Pancreas (tissue), 10 donors: ENCODE measurements around the gene CST1. TPM values are rescaled to one million over a fixed set of nuclear protein-coding genes. Genes with fewer than 3 reads are reported as not detected.
"Not testable (repeated sequence)": the region's sequence is repeated elsewhere in the genome, so short reads cannot be mapped to it uniquely, and the experiment has no call there.

Experiments used
- ATAC-seq, 4 donors: fragments of 200-7000 bp; cut with Tn5 transposase; one replicate each; pipeline versions ENCODE4 v1.8.0 to v1.9.1; 2020; ENCODE audit warnings: mild to moderate bottlenecking in 4 of 4, moderate library complexity in 4 of 4
- DNase-seq, 6 donors: peaks; one replicate each; pipeline ENCODE4 v3.0.0-alpha.2; 2020
- FAIRE-seq: peaks from 2 replicates; lab custom pipeline; 2012; peaks lifted over from hg19 to GRCh38; lab: Jason Lieb, UNC
- H3K27ac ChIP-seq, 4 donors: fragments of 200-600 bp; sonication (generic); 1 replicate in 3 of 4; 2 replicates in 1 of 4; pipeline versions ENCODE4 v1.5.0 to v1.8.0; 2020
- H3K27me3 ChIP-seq, 4 donors: fragments of 200-600 bp; one replicate each; pipeline ENCODE4 v1.8.0; 2021
- H3K36me3 ChIP-seq, 3 donors: fragments of 200-600 bp; sonication (generic) in 1 of 3; one replicate each; pipeline versions ENCODE4 v1.5.0 to v1.8.0; 2020 to 2021
- H3K4me1 ChIP-seq, 3 donors: fragments of 200-600 bp; one replicate each; pipeline ENCODE4 v1.8.0; 2021
- H3K4me3 ChIP-seq, 4 donors: fragments of 200-600 bp; sonication (generic) in 2 of 4; one replicate each; pipeline versions ENCODE4 v1.5.0 to v1.8.0; 2020 to 2021
- H3K9me3 ChIP-seq, 4 donors: fragments of 200-600 bp; one replicate each; pipeline ENCODE4 v1.8.0; 2021
- WGBS, 2 donors: extraction: QIAGEN DNeasy Blood & Tissue Kit; methylation state at CpG; one replicate each; pipeline ENCODE4 v1.1.7; 2013; 5-methylcytosine and 5-hydroxymethylcytosine counted together
- intact Hi-C, 3 donors: fragments of 100-400 bp; cut with DNase I; formaldehyde crosslinking; loops; one replicate each; pipeline versions ENCODE4 v1.11.1 to v1.14.2; 2022
- polyA plus RNA-seq, 2 donors: library from polyadenylated mRNA; stranded (reverse); fragments of 200-250 nt; gene quantifications; one replicate each; pipeline ENCODE4 v1.2.3, GENCODE V29; 2013
- total RNA-seq, 6 donors: library from RNA; stranded (reverse); fragmentation: NEBNext Ultra II Directional in 4 of 6; extraction: Animal tissue kit (Norgen Biotek cat#: 25700) in 4 of 6; gene quantifications; one replicate each; pipeline versions ENCODE4 v1.2.1 to v1.2.4, GENCODE V29; 2021 to 2023
- TF ChIP-seq, protein P1 (sequence below), 4 donors: fragments of 200-600 bp; sonication (generic) in 3 of 4; IDR thresholded peaks; one replicate each; pipeline versions ENCODE4 v1.5.0 to v1.8.0; 2021; ENCODE audit warnings: antibody characterized with exemption in 4 of 4
- donor health status: healthy with polysubstance abuse.
- donor health status: DM: no; HTN: no; CAD: no; lungs with moderate emphysema.
- donor health status: DM: no; HTN: no; CAD: no.
- donor health status: control.
- donor health status: control.
- donor health status: Bipolar disorder and iron deficiency.
- donor health status: DM: yes; HTN: yes; CAD: no.
- donor health status: DM: no; HTN: no; CAD: no.
- donor health status: DM: no; HTN: no; CAD: no.
- donor health status: DM: yes; HTN: yes; CAD: no.

CST1 gene, protein sequence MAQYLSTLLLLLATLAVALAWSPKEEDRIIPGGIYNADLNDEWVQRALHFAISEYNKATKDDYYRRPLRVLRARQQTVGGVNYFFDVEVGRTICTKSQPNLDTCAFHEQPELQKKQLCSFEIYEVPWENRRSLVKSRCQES
- not detected for total RNA-seq
- under 1 TPM; 0.21 to 0.34 TPM for polyA plus RNA-seq

DNA sequence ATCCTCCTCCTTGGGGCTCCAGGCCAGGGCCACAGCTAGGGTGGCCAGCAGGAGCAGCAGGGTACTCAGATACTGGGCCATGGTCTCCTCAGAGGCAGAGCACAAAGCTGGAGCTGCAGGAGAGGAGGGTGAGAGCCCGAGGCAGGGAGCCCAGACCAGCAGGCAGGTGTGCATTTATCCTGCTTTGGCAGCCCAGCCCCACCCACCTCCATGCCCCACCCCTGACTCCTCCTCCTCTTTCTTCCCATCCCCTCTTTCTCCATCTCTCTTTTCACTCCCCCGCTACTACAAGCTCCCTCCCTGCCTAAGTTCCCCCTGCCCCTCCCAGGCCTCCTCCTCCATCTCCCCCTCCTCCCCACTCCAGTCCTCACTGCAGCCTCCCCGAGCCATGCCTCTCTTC lies at the start of gene CST1:
TSS of gene CST1 (minus strand) at position 150 of the 400 bp plus-strand sequence. CDS start at position 81, 69 bp downstream.
- ATAC-seq, H3K27me3 ChIP-seq, H3K27ac ChIP-seq, H3K9me3 ChIP-seq, intact Hi-C loops, FAIRE-seq, H3K36me3 ChIP-seq, H3K4me3 ChIP-seq, H3K4me1 ChIP-seq, DNase-seq: not testable (repeated sequence)
- WGBS, 2 donors = 37 to 56% methylated on average over 1 to 3 of the region's 3 CpGs

DNA sequence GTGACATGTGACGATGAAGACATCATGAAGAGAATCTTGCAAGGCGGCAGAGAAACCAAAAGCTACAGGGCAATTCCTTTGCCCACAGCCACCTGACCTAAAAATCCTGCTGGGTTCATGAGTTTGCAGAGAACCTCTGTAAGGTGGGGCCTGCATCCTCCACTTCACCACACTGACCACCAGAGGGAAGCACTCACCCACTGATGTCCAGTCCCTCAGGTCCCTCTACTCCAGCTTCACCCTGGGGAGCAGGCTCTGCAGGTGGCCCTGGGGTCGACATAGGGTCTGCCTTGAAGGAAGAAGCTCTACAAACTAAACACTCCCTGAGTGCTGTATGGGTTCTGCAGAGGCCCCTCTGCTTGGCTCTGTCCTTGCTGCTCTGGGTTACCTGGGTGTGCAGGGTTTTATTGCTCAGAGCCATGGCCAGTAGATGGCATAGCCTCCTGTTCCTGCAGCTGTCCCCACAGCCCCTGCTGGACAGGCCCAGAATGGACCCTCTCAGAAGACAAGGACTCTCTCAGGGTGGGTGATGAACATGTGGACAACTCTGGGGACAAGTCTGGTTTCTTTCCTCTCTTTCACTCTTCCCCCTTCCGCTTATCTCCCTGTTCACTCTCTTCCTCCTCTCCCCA lies 48.6 kb upstream of the CST1 start:
- H3K4me1 ChIP-seq, FAIRE-seq, H3K9me3 ChIP-seq, intact Hi-C loops, H3K27me3 ChIP-seq, H3K36me3 ChIP-seq, H3K4me3 ChIP-seq, H3K27ac ChIP-seq: not testable (repeated sequence)
- TF ChIP-seq, protein P1, sequence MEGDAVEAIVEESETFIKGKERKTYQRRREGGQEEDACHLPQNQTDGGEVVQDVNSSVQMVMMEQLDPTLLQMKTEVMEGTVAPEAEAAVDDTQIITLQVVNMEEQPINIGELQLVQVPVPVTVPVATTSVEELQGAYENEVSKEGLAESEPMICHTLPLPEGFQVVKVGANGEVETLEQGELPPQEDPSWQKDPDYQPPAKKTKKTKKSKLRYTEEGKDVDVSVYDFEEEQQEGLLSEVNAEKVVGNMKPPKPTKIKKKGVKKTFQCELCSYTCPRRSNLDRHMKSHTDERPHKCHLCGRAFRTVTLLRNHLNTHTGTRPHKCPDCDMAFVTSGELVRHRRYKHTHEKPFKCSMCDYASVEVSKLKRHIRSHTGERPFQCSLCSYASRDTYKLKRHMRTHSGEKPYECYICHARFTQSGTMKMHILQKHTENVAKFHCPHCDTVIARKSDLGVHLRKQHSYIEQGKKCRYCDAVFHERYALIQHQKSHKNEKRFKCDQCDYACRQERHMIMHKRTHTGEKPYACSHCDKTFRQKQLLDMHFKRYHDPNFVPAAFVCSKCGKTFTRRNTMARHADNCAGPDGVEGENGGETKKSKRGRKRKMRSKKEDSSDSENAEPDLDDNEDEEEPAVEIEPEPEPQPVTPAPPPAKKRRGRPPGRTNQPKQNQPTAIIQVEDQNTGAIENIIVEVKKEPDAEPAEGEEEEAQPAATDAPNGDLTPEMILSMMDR (IDR thresholded peaks at IDR 0.05) = peak; percentile 50 to 56 (median 54)
- WGBS, 2 donors = 28 to 47% methylated on average over 4 of the region's 4 CpGs
- ATAC-seq = peak; percentile 46 to 93 (median 82)
- DNase-seq = peak in 4 of 6 donors; percentile 9 to 62 (median 38)

DNA sequence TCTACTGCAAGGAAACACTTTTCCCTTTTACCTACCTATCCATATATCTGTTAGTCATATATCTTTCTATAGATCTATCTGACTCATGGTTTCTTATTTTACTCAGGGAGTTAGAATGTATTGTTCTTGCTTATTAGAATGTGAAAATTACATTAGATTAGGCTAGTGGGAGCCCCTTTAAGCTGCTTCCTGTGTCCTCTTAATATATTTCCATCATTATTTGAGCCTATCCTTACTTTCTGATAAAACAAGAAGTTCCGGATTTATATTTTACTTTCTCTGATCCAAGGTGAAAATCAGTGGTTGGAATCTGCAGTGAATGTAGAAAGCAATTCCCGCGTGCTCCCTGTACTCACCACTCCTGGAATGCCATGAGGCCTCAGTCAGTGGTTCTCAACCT lies 44.8 kb upstream of the CST1 start:
- intact Hi-C loops = no loop called here
- Histone ChIP-seq H3K4me3 (no peak overlapping the region), H3K36me3 (no peaks in the 10 kb centered on the region), H3K4me1 (no peaks in the 10 kb centered on the region), H3K9me3 (no peaks in the 10 kb centered on the region), H3K27ac (no peak overlapping the region), H3K27me3 (no peaks in the 10 kb centered on the region)
- FAIRE-seq (no peak), DNase-seq (no peak), ATAC-seq (no peak)
- WGBS, 2 donors = 67 to 82% methylated on average over 3 of the region's 3 CpGs
- TF ChIP-seq, protein P1 (IDR thresholded peaks at IDR 0.05) = no peak

DNA sequence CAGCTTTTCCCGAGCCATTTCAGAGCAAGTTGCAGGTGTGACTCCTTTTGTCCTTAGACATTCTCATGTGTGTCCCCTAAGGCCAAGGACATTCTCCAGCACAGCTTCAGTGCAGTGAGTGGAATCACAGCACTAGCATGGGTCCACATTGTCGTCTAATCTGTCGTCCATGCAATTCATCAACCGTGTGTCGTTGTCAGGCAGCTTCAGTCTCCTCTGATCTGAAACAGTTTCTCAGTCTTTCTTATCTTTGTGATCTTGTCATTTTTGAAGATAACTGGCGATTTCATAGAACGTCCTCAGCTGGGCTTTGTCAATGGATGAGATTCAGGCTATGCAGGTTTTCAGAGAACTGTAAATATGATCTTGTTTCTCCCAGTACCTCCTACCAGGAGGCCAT lies 44.1 kb upstream of the CST1 start:
- DNase-seq = no peak
- WGBS, 2 donors = 18 to 19% methylated on average over 7 of the region's 7 CpGs

DNA sequence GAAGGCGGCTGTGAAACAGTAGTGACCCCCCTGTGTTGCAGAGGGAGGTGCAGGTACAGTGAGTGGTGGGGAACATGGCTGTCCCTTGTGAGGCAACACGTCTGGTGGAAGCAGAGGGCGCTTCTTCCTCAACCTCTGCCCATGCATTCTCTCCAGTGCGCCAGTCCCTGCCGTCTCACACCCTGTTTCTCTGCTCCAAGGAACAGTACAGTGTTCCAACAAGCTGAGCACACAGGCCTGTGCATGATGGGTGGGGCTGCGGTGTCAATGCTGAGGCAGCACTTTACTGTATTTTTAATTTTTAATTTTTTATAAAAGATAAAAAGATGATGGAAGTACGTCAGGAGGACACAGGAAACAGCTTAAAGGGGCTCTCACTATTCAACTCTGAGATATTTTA lies 43.3 kb upstream of the CST1 start:
- DNase-seq = no peak
- intact Hi-C loops = no loop called here
- no peak overlapping the region for H3K4me3 ChIP-seq
- H3K36me3 ChIP-seq = no peaks in the 10 kb centered on the region
- no peak overlapping the region for H3K27ac ChIP-seq
- ATAC-seq = no peak
- FAIRE-seq = no peak
- TF ChIP-seq, protein P1 (IDR thresholded peaks at IDR 0.05) = no peak
- no peaks in the 10 kb centered on the region for H3K9me3 ChIP-seq
- H3K27me3 ChIP-seq = no peaks in the 10 kb centered on the region
- WGBS, 2 donors = 78 to 83% methylated on average over 7 of the region's 7 CpGs
- H3K4me1 ChIP-seq = no peaks in the 10 kb centered on the region

More for the DNA sequence above, 44.1 kb upstream of the CST1 start:
- Histone ChIP-seq H3K9me3 (no peaks in the 10 kb centered on the region), H3K4me3 (no peak overlapping the region), H3K27ac (no peak overlapping the region), H3K4me1 (no peaks in the 10 kb centered on the region), H3K36me3 (no peaks in the 10 kb centered on the region), H3K27me3 (no peaks in the 10 kb centered on the region)
- intact Hi-C loops = no loop called here
- TF ChIP-seq, protein P1 (IDR thresholded peaks at IDR 0.05) = no peak
- ATAC-seq (no peak), FAIRE-seq (no peak)
